Adrenal gland (tissue), 12 donors: ENCODE measurements around the gene CD36. TPM values are rescaled to one million over a fixed set of nuclear protein-coding genes. Genes with fewer than 3 reads are reported as not detected.
A peak's percentile ranks its signal among the peaks of the same experiment; 100 is the strongest.

Source experiments
- DNase-seq, 7 donors: peaks; one replicate each; pipeline ENCODE4 v3.0.0-alpha.2; 2019 to 2020
- H3K27ac ChIP-seq, 5 donors: fragments of 200-600 bp; sonication (generic) in 4 of 5; 1 replicate in 3 of 5; 2 replicates in 2 of 5; pipeline versions ENCODE4 v1.5.1 to v1.8.0; 2016 to 2020; ENCODE audit warnings: mild to moderate bottlenecking in 1 of 5
- H3K27me3 ChIP-seq: fragments of 200-600 bp; 2 replicates; pipeline ENCODE4 v1.8.0; 2021
- H3K36me3 ChIP-seq, 2 donors: fragments of 200-600 bp; replicated peaks in 1 of 2; 1 replicate in 1 of 2; 2 replicates in 1 of 2; pipeline versions ENCODE4 v1.5.1 to v1.8.0; 2018 to 2022
- H3K4me1 ChIP-seq, 2 donors: fragments of 200-600 bp; replicated peaks in 1 of 2; 1 replicate in 1 of 2; 2 replicates in 1 of 2; pipeline versions ENCODE4 v1.5.1 to v1.8.0; 2018 to 2021
- H3K4me3 ChIP-seq, 4 donors: fragments of 200-600 bp; sonication (generic) in 3 of 4; one replicate each; pipeline ENCODE4 v1.5.1; 2016 to 2018
- H3K9me3 ChIP-seq, 3 donors: fragments of 200-600 bp; sonication (generic) in 1 of 3; replicated peaks in 1 of 3; 1 replicate in 2 of 3; 2 replicates in 1 of 3; pipeline versions ENCODE4 v1.5.1 to v1.8.0; 2016 to 2021
- POLR2A ChIP-seq, 2 donors: fragments of 450-650 bp; IDR thresholded peaks; one replicate each; pipeline ENCODE4 v1.6.1; 2017; ENCODE audit warnings: antibody characterized with exemption in 2 of 2, mild to moderate bottlenecking in 2 of 2, moderate library complexity in 1 of 2
- WGBS, 4 donors: extraction: QIAGEN DNeasy Blood & Tissue Kit in 2 of 4; methylation state at CpG; one replicate each; pipeline versions ENCODE4 v1.1.5 to v1.1.7; 2013 to 2017; 5-methylcytosine and 5-hydroxymethylcytosine counted together
- intact Hi-C, 2 donors: fragments of 100-400 bp; cut with DNase I; formaldehyde crosslinking; loops; one replicate each; pipeline versions ENCODE4 v1.14.1 to v1.15.0; 2022 to 2023
- polyA plus RNA-seq, 3 donors: library from polyadenylated mRNA; stranded (reverse); fragments of 200-250 nt in 2 of 3; fragments of 350-450 nt in 1 of 3; fragmentation: Illumina TruSeq in 1 of 3; extraction: RNeasy Lipid Tissue Mini Kit (QIAGEN cat#74804) in 1 of 3; gene quantifications; one replicate each; pipeline ENCODE4 v1.2.3, GENCODE V29; 2013 to 2014
- total RNA-seq, 9 donors: library from RNA; depleted of rRNA in 4 of 9; stranded (reverse); fragments of >200 nt in 4 of 9; fragments of 120-200 nt in 1 of 9; fragmentation: NEBNext Ultra II Directional in 1 of 9; extraction: Animal tissue kit (Norgen Biotek cat#: 25700) in 1 of 9; gene quantifications; one replicate each; pipeline versions ENCODE4 v1.1.0 to v1.2.4, GENCODE V29; 2013 to 2023
- TF ChIP-seq, protein P1 (sequence below), 6 experiments: fragments of 450-650 bp in 4 of 6; fragments of 200-600 bp in 2 of 6; sonication (generic) in 1 of 6; IDR thresholded peaks; 1 replicate in 5 of 6; 2 replicates in 1 of 6; pipeline versions ENCODE4 v1.5.1 to v1.8.0; 2016 to 2021; ENCODE audit warnings: antibody characterized with exemption in 6 of 6, mild to moderate bottlenecking in 2 of 6, moderate library complexity in 1 of 6
- donor health status: healthy with polysubstance abuse.
- donor health status: Bipolar disorder and iron deficiency.
- donor health status: DM: yes; HTN: yes; CAD: no.
- donor health status: DM: no; HTN: no; CAD: no.
- donor health status: DM: no; HTN: no; CAD: no.
- donor health status: DM: yes; HTN: yes; CAD: no.

The CD36 gene
- total and polyA plus RNA-seq, 12 donors, result 7.2 to 224 (median 32.2) TPM

- 90 to 97% (median 94%) methylated on average over 2 of the region's 2 CpGs for WGBS, 4 donors
- no peak for DNase-seq
- no peak overlapping the region for H3K4me3 ChIP-seq
- intact Hi-C loops, result loop anchor here in 1 of 2 donors (5.0 kb wide), 1 partner anchor 218 kb away; no protein-coding TSS in a partner anchor
- H3K27ac ChIP-seq, result no peak overlapping the region
- H3K27me3 ChIP-seq, result no peaks in the 10 kb centered on the region
- H3K36me3 ChIP-seq, result no peaks in the 10 kb centered on the region
- H3K9me3 ChIP-seq, result no peaks in the 10 kb centered on the region
- H3K4me1 ChIP-seq, result peaks cover 0 to 9% of the 10 kb centered on the region in 2 donors
- TF ChIP-seq, protein P1, sequence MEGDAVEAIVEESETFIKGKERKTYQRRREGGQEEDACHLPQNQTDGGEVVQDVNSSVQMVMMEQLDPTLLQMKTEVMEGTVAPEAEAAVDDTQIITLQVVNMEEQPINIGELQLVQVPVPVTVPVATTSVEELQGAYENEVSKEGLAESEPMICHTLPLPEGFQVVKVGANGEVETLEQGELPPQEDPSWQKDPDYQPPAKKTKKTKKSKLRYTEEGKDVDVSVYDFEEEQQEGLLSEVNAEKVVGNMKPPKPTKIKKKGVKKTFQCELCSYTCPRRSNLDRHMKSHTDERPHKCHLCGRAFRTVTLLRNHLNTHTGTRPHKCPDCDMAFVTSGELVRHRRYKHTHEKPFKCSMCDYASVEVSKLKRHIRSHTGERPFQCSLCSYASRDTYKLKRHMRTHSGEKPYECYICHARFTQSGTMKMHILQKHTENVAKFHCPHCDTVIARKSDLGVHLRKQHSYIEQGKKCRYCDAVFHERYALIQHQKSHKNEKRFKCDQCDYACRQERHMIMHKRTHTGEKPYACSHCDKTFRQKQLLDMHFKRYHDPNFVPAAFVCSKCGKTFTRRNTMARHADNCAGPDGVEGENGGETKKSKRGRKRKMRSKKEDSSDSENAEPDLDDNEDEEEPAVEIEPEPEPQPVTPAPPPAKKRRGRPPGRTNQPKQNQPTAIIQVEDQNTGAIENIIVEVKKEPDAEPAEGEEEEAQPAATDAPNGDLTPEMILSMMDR (IDR thresholded peaks at IDR 0.05), result no peak
- TF ChIP-seq POLR2A (IDR thresholded peaks at IDR 0.05), result no peak
Measured at GRCh38 chr7:80650030-80650429, 11.6 kb downstream of the CD36 start.

GRCh38 chr7:80651471-80651870 lies 13.0 kb downstream of the CD36 start:
- 94 to 96% (median 95%) methylated on average over 5 of the region's 5 CpGs for WGBS, 4 donors
- no peaks in the 10 kb centered on the region for H3K9me3 ChIP-seq
- no peak for TF ChIP-seq POLR2A (IDR thresholded peaks at IDR 0.05)
- TF ChIP-seq, protein P1 (IDR thresholded peaks at IDR 0.05), result no peak
- H3K27me3 ChIP-seq, result no peaks in the 10 kb centered on the region
- H3K4me1 ChIP-seq, result no peaks in the 10 kb centered on the region
- no peak overlapping the region for H3K4me3 ChIP-seq
- no peaks in the 10 kb centered on the region for H3K36me3 ChIP-seq
- H3K27ac ChIP-seq, result no peak overlapping the region
- DNase-seq, result no peak
- intact Hi-C loops, result loop anchor here in 1 of 2 donors (5.0 kb wide), 1 partner anchor 219 kb away; no protein-coding TSS in a partner anchor

DNA sequence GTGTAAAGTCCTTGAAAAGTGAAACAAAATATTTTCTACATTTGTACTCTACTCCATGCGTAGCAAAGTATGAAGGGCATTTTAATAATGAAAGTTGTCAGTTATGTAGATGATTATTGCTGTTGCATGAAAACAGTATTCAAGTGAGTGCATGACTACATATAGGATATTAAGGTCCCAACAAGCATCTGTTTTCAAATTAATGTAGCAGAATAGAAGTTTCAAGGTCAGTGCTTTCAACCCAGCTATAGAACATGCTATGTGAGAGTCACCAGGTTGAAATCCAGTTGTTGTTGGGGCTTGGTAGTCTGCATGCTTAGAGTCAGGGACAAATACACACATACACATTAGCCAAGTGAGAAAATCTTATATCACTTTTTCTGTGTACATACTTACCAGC lies 14.8 kb downstream of the CD36 start:
- no peak for DNase-seq
- Histone ChIP-seq H3K27ac (no peak overlapping the region), H3K36me3 (no peaks in the 10 kb centered on the region), H3K27me3 (no peaks in the 10 kb centered on the region), H3K9me3 (no peaks in the 10 kb centered on the region), H3K4me3 (no peak overlapping the region), H3K4me1 (no peaks in the 10 kb centered on the region)
- intact Hi-C loops, result loop anchor here in 1 of 2 donors (5.0 kb wide), 1 partner anchor 221 kb away; no protein-coding TSS in a partner anchor
- WGBS, 4 donors, result 63 to 97% (median 86%) methylated on average over 1 of the region's 1 CpG
- TF ChIP-seq POLR2A (IDR thresholded peaks at IDR 0.05), result no peak
- TF ChIP-seq, protein P1 (IDR thresholded peaks at IDR 0.05), result no peak

DNA sequence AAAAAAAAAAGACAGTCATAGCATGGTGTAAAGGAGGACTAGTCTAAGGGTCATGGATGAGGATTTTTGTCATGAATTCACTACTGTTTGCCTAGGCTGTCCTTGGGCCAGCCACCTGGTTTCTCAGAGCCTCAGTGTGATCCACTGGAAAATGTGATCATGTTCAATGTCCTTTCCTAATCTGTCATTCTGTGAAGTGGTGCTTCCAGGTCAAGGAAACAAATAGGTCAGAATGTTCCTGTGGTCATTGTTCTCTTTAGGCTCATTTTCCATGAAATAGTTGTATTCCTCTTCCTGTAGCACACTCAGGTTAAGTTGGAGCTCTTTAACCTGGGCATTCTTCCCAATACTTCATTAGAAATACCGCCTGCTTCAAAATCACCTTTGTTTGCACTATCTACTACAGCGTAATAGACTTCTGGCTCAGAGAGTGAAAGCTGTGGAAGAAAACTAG lies 16.5 kb downstream of the CD36 start:
- peaks cover 0 to 10% of the 10 kb centered on the region in 2 donors for H3K4me1 ChIP-seq

More for the DNA sequence above, 16.5 kb downstream of the CD36 start:
- Histone ChIP-seq H3K9me3 (no peaks in the 10 kb centered on the region), H3K4me3 (no peak overlapping the region), H3K27me3 (no peaks in the 10 kb centered on the region), H3K36me3 (no peaks in the 10 kb centered on the region), H3K27ac (no peak overlapping the region)
- TF ChIP-seq POLR2A (IDR thresholded peaks at IDR 0.05), result no peak
- TF ChIP-seq, protein P1 (IDR thresholded peaks at IDR 0.05), result no peak
- peak in 1 of 7 donors; percentile 25 for DNase-seq
- 78 to 90% (median 88%) methylated on average over 2 of the region's 2 CpGs for WGBS, 4 donors
- intact Hi-C loops, result loop anchor here in 1 of 2 donors (5.0 kb wide), 1 partner anchor 223 kb away; no protein-coding TSS in a partner anchor
